Panc1 (cell line): Measurements from ENCODE around the gene NLGN2. TPM values are rescaled to one million over a fixed set of nuclear protein-coding genes. Genes with fewer than 3 reads are reported as not detected.
A peak's percentile ranks its signal among the peaks of the same experiment; 100 is the strongest.

Experiments used
- ATAC-seq: fragments of 200-7000 bp; cut with Tn5 transposase; 2 replicates; pipeline ENCODE4 v1.9.1; 2020; ENCODE audit warnings: mild to moderate bottlenecking, moderate library complexity
- BruUV-seq: library from RNA; stranded (reverse); fragments of 400-500 nt; replicated peaks from 2 replicates; lab custom pipeline; 2021; lab: Mats Ljungman, UMichigan
- CTCF ChIA-PET: fragments of 300-600 bp; sonication (Branson Sonifier 250); formaldehyde crosslinking; loops from one replicate; lab custom pipeline; 2022; ENCODE audit warnings: antibody characterized with exemption; lab: Charles Lee
- POLR2A ChIA-PET: fragments of 300-600 bp; sonication (Branson Sonifier 250); formaldehyde crosslinking; loops from one replicate; lab custom pipeline; 2022; ENCODE audit warnings: antibody characterized with exemption; lab: Charles Lee
- DNase-seq: peaks from one replicate; pipeline ENCODE4 v3.0.0-alpha.2; 2010; ENCODE audit warnings: low read depth, low spot score
- H3K27ac ChIP-seq: 2 replicates; pipeline ENCODE4 v1.5.1; 2011; ENCODE audit warnings: mild to moderate bottlenecking, low read length, inconsistent platforms
- H3K27me3 ChIP-seq: fragments of 200-500 bp; sonication (Bioruptor generic); 2 replicates; pipeline ENCODE4 v1.6.0; 2014; ENCODE audit warnings: low read length, inconsistent platforms; ENCODE audit not compliant: control insufficient read depth, insufficient read depth
- H3K36me3 ChIP-seq: fragments of 200-500 bp; sonication (Bioruptor generic); 2 replicates; pipeline ENCODE4 v1.5.1; 2014; ENCODE audit warnings: inconsistent platforms, mild to moderate bottlenecking, low read length, moderate library complexity; ENCODE audit not compliant: control insufficient read depth, insufficient read depth
- H3K4me1 ChIP-seq: 2 replicates; pipeline ENCODE4 v1.5.1; 2011; ENCODE audit warnings: inconsistent platforms, mild to moderate bottlenecking, low read length, moderate library complexity; ENCODE audit not compliant: control insufficient read depth, insufficient read depth
- H3K4me3 ChIP-seq, 2 experiments: 2 replicates each; pipeline ENCODE4 v1.5.1; 2011 to 2012; ENCODE audit warnings: low read depth in 2 of 2, low read length in 2 of 2, mild to moderate bottlenecking in 2 of 2, inconsistent platforms in 1 of 2, moderate library complexity in 1 of 2
- H3K9me3 ChIP-seq: fragments of 200-500 bp; sonication (Bioruptor generic); 2 replicates; pipeline ENCODE4 v1.5.1; 2014; ENCODE audit warnings: low read depth, mild to moderate bottlenecking, inconsistent platforms, low read length, moderate library complexity; ENCODE audit not compliant: control insufficient read depth, insufficient read depth
- POLR2AphosphoS5 ChIP-seq: IDR thresholded peaks from 2 replicates; pipeline ENCODE4 v1.6.1; 2012; ENCODE audit warnings: mild to moderate bottlenecking, low read depth, low read length, moderate library complexity
- SIN3A ChIP-seq: IDR thresholded peaks from 2 replicates; pipeline ENCODE4 v1.6.1; 2012; ENCODE audit warnings: low read depth, mild to moderate bottlenecking, low read length, moderate library complexity, borderline replicate concordance; ENCODE audit not compliant: insufficient read depth
- TCF7L2 ChIP-seq: IDR thresholded peaks from 2 replicates; pipeline ENCODE4 v1.6.1; 2011; ENCODE audit warnings: mild to moderate bottlenecking, low read depth, low read length, inconsistent platforms
- in situ Hi-C: cut with HindIII; loops from 2 replicates; pipeline ENCODE4 v1.10.0; 2016; ENCODE audit warnings: low sequenced_read_pairs, low pct_unique_long_range_greater_than_20kb
- intact Hi-C: fragments of 100-400 bp; cut with micrococcal nuclease; formaldehyde crosslinking; loops from one replicate; pipeline ENCODE4 v1.10.0; 2022; ENCODE audit not compliant: unreplicated experiment
- total RNA-seq: library from RNA; stranded (reverse); gene quantifications from one replicate; pipeline ENCODE4 v1.2.1, GENCODE V29; 2021; ENCODE audit not compliant: unreplicated experiment
- TF ChIP-seq, protein P1 (sequence below), 2 experiments: IDR thresholded peaks; 2 replicates each; pipeline ENCODE4 v1.6.1; 2011 to 2012; ENCODE audit warnings: low read depth in 2 of 2, control low read depth in 1 of 2, low read length in 1 of 2, mild to moderate bottlenecking in 1 of 2, moderate library complexity in 1 of 2; ENCODE audit not compliant: insufficient read depth in 1 of 2
- TF ChIP-seq, protein P2 (sequence below): fragments of 450-650 bp; IDR thresholded peaks from 2 replicates; pipeline ENCODE4 v1.5.1; 2017; ENCODE audit warnings: mild to moderate bottlenecking

The NLGN2 gene
- total RNA-seq, 1 experiment from 2014 or later = 33.6 TPM

DNA sequence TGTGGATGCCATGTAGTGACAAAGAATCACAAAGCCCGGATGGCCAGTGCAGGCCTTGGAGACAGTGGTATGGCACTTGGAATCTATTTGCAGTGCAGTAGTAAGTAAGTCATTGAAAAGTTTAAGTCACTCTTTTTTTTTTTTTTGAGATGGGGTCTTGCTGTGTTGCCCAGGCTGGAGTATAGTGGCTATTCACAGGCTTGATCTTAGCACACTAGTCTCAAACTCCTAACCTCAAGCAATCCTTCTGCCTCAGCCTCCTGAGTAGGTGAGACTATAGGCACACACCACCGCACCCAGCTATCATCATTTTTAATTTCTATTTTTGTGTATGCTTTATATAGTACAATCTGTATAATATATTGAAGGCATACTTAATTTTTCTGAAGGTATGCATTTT is 9.0 kb upstream of the NLGN2 start:
- Histone ChIP-seq H3K27me3 (no peaks in the 10 kb centered on the region), H3K4me1 (peaks cover 3% of the 10 kb centered on the region), H3K27ac (no peak overlapping the region), H3K36me3 (no peaks in the 10 kb centered on the region), H3K4me3 (no peak overlapping the region), H3K9me3 (no peaks in the 10 kb centered on the region)
- POLR2A ChIA-PET = no interaction called here
- no TSS peak for BruUV-seq
- intact Hi-C loops (no loop called here), in situ Hi-C loops (no loop called here)
- no peak for DNase-seq
- no peak for ATAC-seq
- TF ChIP-seq, protein P1, sequence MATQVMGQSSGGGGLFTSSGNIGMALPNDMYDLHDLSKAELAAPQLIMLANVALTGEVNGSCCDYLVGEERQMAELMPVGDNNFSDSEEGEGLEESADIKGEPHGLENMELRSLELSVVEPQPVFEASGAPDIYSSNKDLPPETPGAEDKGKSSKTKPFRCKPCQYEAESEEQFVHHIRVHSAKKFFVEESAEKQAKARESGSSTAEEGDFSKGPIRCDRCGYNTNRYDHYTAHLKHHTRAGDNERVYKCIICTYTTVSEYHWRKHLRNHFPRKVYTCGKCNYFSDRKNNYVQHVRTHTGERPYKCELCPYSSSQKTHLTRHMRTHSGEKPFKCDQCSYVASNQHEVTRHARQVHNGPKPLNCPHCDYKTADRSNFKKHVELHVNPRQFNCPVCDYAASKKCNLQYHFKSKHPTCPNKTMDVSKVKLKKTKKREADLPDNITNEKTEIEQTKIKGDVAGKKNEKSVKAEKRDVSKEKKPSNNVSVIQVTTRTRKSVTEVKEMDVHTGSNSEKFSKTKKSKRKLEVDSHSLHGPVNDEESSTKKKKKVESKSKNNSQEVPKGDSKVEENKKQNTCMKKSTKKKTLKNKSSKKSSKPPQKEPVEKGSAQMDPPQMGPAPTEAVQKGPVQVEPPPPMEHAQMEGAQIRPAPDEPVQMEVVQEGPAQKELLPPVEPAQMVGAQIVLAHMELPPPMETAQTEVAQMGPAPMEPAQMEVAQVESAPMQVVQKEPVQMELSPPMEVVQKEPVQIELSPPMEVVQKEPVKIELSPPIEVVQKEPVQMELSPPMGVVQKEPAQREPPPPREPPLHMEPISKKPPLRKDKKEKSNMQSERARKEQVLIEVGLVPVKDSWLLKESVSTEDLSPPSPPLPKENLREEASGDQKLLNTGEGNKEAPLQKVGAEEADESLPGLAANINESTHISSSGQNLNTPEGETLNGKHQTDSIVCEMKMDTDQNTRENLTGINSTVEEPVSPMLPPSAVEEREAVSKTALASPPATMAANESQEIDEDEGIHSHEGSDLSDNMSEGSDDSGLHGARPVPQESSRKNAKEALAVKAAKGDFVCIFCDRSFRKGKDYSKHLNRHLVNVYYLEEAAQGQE (IDR thresholded peaks at IDR 0.05; ENCODE audit: insufficient read depth in 1 of 2, low read depth in 2 of 2, low read length in 1 of 2) = no peak
- no peak for TF ChIP-seq TCF7L2
- no peak for TF ChIP-seq POLR2AphosphoS5
- TF ChIP-seq SIN3A = no peak
- TF ChIP-seq, protein P2, sequence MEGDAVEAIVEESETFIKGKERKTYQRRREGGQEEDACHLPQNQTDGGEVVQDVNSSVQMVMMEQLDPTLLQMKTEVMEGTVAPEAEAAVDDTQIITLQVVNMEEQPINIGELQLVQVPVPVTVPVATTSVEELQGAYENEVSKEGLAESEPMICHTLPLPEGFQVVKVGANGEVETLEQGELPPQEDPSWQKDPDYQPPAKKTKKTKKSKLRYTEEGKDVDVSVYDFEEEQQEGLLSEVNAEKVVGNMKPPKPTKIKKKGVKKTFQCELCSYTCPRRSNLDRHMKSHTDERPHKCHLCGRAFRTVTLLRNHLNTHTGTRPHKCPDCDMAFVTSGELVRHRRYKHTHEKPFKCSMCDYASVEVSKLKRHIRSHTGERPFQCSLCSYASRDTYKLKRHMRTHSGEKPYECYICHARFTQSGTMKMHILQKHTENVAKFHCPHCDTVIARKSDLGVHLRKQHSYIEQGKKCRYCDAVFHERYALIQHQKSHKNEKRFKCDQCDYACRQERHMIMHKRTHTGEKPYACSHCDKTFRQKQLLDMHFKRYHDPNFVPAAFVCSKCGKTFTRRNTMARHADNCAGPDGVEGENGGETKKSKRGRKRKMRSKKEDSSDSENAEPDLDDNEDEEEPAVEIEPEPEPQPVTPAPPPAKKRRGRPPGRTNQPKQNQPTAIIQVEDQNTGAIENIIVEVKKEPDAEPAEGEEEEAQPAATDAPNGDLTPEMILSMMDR = no peak
- CTCF ChIA-PET = no interaction called here

DNA sequence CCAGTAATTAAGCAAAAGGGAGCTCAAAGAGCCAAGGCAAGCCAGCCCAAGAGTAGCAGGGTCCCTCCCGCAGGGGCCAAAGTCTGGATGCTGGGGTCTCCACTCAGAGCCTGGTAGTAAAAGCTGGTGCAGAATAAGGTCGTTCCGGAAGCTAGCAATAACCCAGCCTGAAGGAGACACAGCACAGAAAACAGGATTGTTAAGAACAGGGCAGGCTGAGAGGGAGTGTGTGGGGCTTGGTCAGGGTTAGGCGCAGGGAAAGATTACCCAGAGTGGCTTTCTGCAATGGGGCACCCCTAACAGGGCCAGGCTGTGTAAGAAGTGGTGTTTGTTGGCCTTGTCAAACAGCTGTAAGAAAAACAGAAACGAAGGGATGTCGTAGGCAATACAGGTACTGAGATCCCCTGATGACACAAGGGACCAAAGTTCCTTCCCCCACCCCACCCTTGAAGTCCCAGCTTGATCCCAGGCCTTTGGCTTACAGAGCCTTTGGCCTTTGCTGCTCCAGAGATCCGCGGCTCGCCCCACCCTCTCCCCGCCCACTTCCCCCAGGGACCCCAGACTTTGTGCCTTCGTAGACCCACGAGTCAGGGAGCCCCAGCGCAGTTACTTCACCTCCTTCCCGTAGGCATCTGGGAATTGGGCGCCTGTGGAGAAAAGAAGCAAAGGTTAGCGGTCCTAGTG is 4.5 kb upstream of the NLGN2 start:
- intact Hi-C loops (no loop called here), in situ Hi-C loops (no loop called here)
- H3K27ac ChIP-seq = peak overlapping the region; percentile 76
- H3K27me3 ChIP-seq = no peaks in the 10 kb centered on the region
- peak overlapping the region; percentile 61 for H3K4me3 ChIP-seq
- ATAC-seq (peak; percentile 6; the same call in 1 of the 2 replicates), DNase-seq (no peak)
- TF ChIP-seq SIN3A = no peak
- TF ChIP-seq POLR2AphosphoS5 = no peak
- TF ChIP-seq, protein P1 (IDR thresholded peaks at IDR 0.05; ENCODE audit: insufficient read depth in 1 of 2, low read depth in 2 of 2, low read length in 1 of 2) = no peak
- TF ChIP-seq TCF7L2 = no peak
- TF ChIP-seq, protein P2 = no peak
- no peaks in the 10 kb centered on the region for H3K36me3 ChIP-seq
- peaks cover 3% of the 10 kb centered on the region for H3K4me1 ChIP-seq
- ChIA-PET POLR2A (interaction anchor here (1.6 kb wide), 1 partner anchor 32 kb away, joined by 6 read pairs; the partner anchor contains the start of gene TMEM102), CTCF (interaction anchor here (1.1 kb wide), 1 partner anchor 16 kb away, joined by 4 read pairs; no protein-coding TSS in a partner anchor)
- H3K9me3 ChIP-seq = no peaks in the 10 kb centered on the region
- TSS peak; percentile 96 for BruUV-seq
